Ishikawa (cell line): ENCODE measurements around the gene EYA2.

Experiments used
- CEBPB ChIP-seq: IDR thresholded peaks from 2 replicates; pipeline ENCODE4 v1.6.1; 2012
- CREB1 ChIP-seq: IDR thresholded peaks from 2 replicates; pipeline ENCODE4 v1.6.1; 2012; ENCODE audit warnings: low read depth
- EGR1 ChIP-seq: IDR thresholded peaks from 2 replicates; pipeline ENCODE4 v1.6.1; 2012
- EP300 ChIP-seq: IDR thresholded peaks from 2 replicates; pipeline ENCODE4 v1.6.1; 2012; ENCODE audit warnings: borderline replicate concordance
- FOXM1 ChIP-seq: IDR thresholded peaks from 2 replicates; pipeline ENCODE4 v1.6.1; 2012; ENCODE audit warnings: low read depth, borderline replicate concordance
- MAX ChIP-seq: IDR thresholded peaks from 2 replicates; pipeline ENCODE4 v1.6.1; 2012
- NFIC ChIP-seq: IDR thresholded peaks from 2 replicates; pipeline ENCODE4 v1.6.1; 2012
- RAD21 ChIP-seq: IDR thresholded peaks from 2 replicates; pipeline ENCODE4 v1.6.1; 2012; ENCODE audit warnings: low read depth
- REST ChIP-seq: IDR thresholded peaks from 2 replicates; pipeline ENCODE4 v1.6.1; 2012; ENCODE audit warnings: low read depth, mild to moderate bottlenecking
- TAF1 ChIP-seq: IDR thresholded peaks from 2 replicates; pipeline ENCODE4 v1.6.1; 2012; ENCODE audit warnings: low read depth, mild to moderate bottlenecking
- TCF12 ChIP-seq: IDR thresholded peaks from 2 replicates; pipeline ENCODE4 v1.6.1; 2012; ENCODE audit warnings: low read depth
- TEAD4 ChIP-seq: IDR thresholded peaks from 2 replicates; pipeline ENCODE4 v1.6.1; 2012
- USF1 ChIP-seq: IDR thresholded peaks from 2 replicates; pipeline ENCODE4 v1.6.1; 2012
- YY1 ChIP-seq: IDR thresholded peaks from 2 replicates; pipeline ENCODE4 v1.6.1; 2012; ENCODE audit warnings: low read depth
- ZBTB7A ChIP-seq: IDR thresholded peaks from 2 replicates; pipeline ENCODE4 v1.6.1; 2012; ENCODE audit warnings: low read depth

Gene EYA2

DNA sequence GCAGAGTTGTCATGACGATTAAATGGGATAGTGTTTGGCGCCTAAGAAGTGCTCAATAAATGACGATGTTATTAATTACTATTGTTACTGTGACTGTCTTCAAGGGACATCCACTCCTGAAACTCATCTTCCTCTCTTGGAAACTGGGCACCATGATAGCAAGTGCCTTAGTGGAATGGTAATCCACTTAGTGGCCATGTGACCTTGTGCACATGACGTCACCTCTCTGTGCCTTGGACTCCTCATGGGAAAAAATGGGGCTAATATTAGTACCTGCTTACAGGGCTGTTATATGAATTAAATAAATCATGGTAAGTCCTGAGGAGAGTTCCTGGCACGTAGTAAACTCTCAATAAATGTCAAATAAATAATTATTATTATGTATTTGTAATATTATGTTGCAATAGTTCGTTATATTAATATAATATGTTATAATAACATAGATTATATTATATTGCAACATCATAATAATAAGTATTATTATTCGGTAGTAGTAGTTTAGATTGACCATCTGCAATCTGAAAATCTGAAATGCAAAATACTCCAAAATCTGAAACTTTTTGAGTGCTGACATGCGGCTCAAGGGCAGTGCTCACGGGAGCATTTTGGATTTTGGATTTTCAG is 40.9 kb downstream of the EYA2 start:
- TF ChIP-seq RAD21 (no peak), USF1 (peak; percentile 48)

- TF ChIP-seq CREB1 (no peak), REST (no peak), CEBPB (no peak), EGR1 (no peak), MAX (no peak), NFIC (no peak), RAD21 (no peak), YY1 (no peak), TCF12 (no peak), FOXM1 (no peak), TAF1 (no peak), EP300 (no peak), ZBTB7A (no peak), TEAD4 (no peak), USF1 (no peak)
Observed at GRCh38 chr20:46936415-46937156, 41.9 kb downstream of the EYA2 start.

GRCh38 chr20:46937157-46937523 is 42.5 kb downstream of the EYA2 start:
- TF ChIP-seq TAF1 (no peak), TEAD4 (no peak), NFIC (no peak), YY1 (no peak), EGR1 (no peak), EP300 (no peak), ZBTB7A (no peak), USF1 (no peak), RAD21 (no peak), CREB1 (no peak), CEBPB (no peak), TCF12 (no peak)

- TF ChIP-seq NFIC, result no peak
- no peak for TF ChIP-seq MAX
- no peak for TF ChIP-seq TAF1
- no peak for TF ChIP-seq CEBPB
- no peak for TF ChIP-seq EGR1
- TF ChIP-seq YY1, result no peak
- TF ChIP-seq RAD21, result no peak
- TF ChIP-seq REST, result no peak
- no peak for TF ChIP-seq FOXM1
- no peak for TF ChIP-seq CREB1
- no peak for TF ChIP-seq EP300
- no peak for TF ChIP-seq TEAD4
- TF ChIP-seq ZBTB7A, result no peak
- TF ChIP-seq TCF12, result no peak
- no peak for TF ChIP-seq USF1
Observed at GRCh38 chr20:46937533-46938226, 43.0 kb downstream of the EYA2 start.

DNA sequence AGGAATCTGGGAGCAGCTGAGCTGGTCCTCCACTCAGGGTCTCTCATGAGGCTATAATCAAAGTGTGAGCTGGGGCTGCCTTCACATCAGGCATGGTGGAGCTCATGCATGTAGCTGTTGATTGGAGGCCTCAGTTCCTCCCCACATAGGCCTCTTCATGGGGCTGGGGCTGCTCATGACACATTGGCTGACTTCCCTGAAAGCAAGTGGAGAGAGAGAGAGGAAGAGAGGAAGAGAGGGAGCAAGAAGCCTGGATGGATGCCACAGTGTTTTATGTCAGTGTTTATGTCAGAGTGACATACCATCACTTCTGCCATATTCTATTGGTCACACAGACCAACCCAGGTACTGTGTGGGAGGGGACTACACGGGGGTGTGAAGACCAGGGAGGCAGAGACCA is 43.8 kb downstream of the EYA2 start:
- TF ChIP-seq TAF1 (no peak), FOXM1 (no peak), YY1 (no peak), ZBTB7A (no peak), CEBPB (no peak), RAD21 (no peak)
